Right atrium auricular region (tissue), 2 donors: Measurements from ENCODE around the gene MCEMP1. TPM values are rescaled to one million over a fixed set of nuclear protein-coding genes. Genes with fewer than 3 reads are reported as not detected.

Experiments used
- DNase-seq: peaks from one replicate; pipeline ENCODE4 v3.0.0-alpha.2; 2019; ENCODE audit warnings: low spot score
- H3K27ac ChIP-seq, 2 donors: fragments of 200-600 bp; sonication (generic); 1 replicate in 1 of 2; 2 replicates in 1 of 2; pipeline ENCODE4 v1.5.1; 2016 to 2019
- H3K27me3 ChIP-seq, 2 donors: fragments of 200-600 bp; sonication (generic); one replicate each; pipeline versions ENCODE4 v1.5.1 to v1.6.0; 2017 to 2019
- H3K36me3 ChIP-seq: fragments of 200-600 bp; sonication (generic); one replicate; pipeline ENCODE4 v1.5.1; 2016
- H3K4me1 ChIP-seq, 2 donors: fragments of 200-600 bp; sonication (generic); one replicate each; pipeline versions ENCODE4 v1.5.1 to v1.6.0; 2017 to 2019
- H3K4me3 ChIP-seq, 2 donors: fragments of 200-600 bp; sonication (generic); 1 replicate in 1 of 2; 2 replicates in 1 of 2; pipeline ENCODE4 v1.5.1; 2017 to 2019; ENCODE audit warnings: mild to moderate bottlenecking in 1 of 2, moderate library complexity in 1 of 2
- H3K9me3 ChIP-seq, 2 donors: fragments of 200-600 bp; sonication (generic); one replicate each; pipeline ENCODE4 v1.5.1; 2019
- CTCF ChIP-seq, 2 donors: fragments of 200-600 bp; sonication (generic); IDR thresholded peaks; one replicate each; pipeline ENCODE4 v1.5.1; 2019; ENCODE audit warnings: antibody characterized with exemption in 2 of 2
- total RNA-seq, 2 donors: library from RNA; depleted of rRNA; stranded (reverse); fragments of >200 nt; gene quantifications; one replicate each; pipeline ENCODE4 v1.1.0, GENCODE V29; 2016

The MCEMP1 gene
- total RNA-seq, 2 donors from 2014 or later, result 0.70 to 1.5 TPM

GRCh38 chr19:7654401-7654800, 22.5 kb upstream of the MCEMP1 start:
- TF ChIP-seq CTCF (IDR thresholded peaks at IDR 0.05), result no peak

DNA sequence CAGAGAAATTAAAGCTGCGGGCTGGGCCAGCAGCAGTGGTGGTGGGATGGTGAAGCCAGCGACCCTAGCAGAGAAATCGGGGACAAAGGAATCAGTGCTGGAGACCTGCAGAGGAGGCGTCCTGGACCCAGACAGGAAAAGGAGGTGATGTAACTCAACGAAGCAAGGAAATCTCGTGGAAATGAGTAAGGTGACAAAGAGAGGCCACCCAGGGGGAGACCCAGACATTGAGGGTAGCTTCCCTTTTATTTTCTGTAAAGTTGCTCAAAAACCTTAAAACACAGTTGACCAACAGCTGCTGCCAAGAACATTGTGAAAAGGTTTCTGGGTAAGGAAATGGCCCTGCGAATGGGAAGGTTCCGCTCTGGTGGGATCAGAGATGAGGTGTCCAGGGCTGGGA, 21.3 kb upstream of the MCEMP1 start:
- no peaks in the 10 kb centered on the region for H3K9me3 ChIP-seq
- H3K4me1 ChIP-seq, result peaks cover 0 to 8% of the 10 kb centered on the region in 2 donors
- no peak overlapping the region for H3K4me3 ChIP-seq
- no peaks in the 10 kb centered on the region for H3K36me3 ChIP-seq
- H3K27ac ChIP-seq, result no peak overlapping the region
- no peak for DNase-seq
- H3K27me3 ChIP-seq, result no peaks in the 10 kb centered on the region
- TF ChIP-seq CTCF (IDR thresholded peaks at IDR 0.05), result no peak

More at GRCh38 chr19:7654401-7654800, 22.5 kb upstream of the MCEMP1 start:
- H3K36me3 ChIP-seq, result no peaks in the 10 kb centered on the region
- H3K4me3 ChIP-seq, result no peak overlapping the region
- H3K27me3 ChIP-seq, result no peaks in the 10 kb centered on the region
- H3K9me3 ChIP-seq, result no peaks in the 10 kb centered on the region
- no peak overlapping the region for H3K27ac ChIP-seq
- peaks cover 0 to 8% of the 10 kb centered on the region in 2 donors for H3K4me1 ChIP-seq
- no peak for DNase-seq

GRCh38 chr19:7657131-7657751, 19.6 kb upstream of the MCEMP1 start:
- TF ChIP-seq CTCF (IDR thresholded peaks at IDR 0.05), result no peak
- Histone ChIP-seq H3K27me3 (no peaks in the 10 kb centered on the region), H3K27ac (no peak overlapping the region), H3K4me1 (peaks cover 0 to 2% of the 10 kb centered on the region in 2 donors), H3K9me3 (no peaks in the 10 kb centered on the region), H3K36me3 (no peaks in the 10 kb centered on the region), H3K4me3 (no peak overlapping the region)
- no peak for DNase-seq

DNA sequence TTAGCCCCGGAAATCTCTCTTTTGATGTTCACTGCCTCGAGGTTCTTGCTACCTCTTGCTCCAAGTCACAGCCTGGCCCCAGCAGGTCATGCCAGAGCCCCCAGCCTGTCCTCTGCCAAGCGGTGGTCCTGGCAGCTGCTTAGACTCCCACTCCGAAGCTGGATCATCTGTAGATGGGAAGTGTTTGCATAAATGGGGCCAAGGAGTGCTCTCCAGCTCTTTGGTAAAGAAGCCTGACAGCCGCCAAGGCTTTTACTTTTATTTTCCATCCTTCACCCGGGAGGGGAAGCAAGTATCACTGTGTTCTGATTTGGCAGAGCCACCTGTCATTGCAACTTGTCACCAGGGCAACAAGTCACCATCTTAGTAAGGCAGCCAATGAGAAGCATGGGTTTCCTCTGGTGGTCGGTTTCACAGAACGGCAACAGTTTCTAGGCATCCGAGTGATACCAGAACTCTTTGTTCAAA, 18.6 kb upstream of the MCEMP1 start:
- TF ChIP-seq CTCF (IDR thresholded peaks at IDR 0.05), result no peak
- Histone ChIP-seq H3K9me3 (no peaks in the 10 kb centered on the region), H3K27me3 (no peaks in the 10 kb centered on the region), H3K4me1 (no peaks in the 10 kb centered on the region), H3K36me3 (no peaks in the 10 kb centered on the region), H3K4me3 (no peak overlapping the region), H3K27ac (no peak overlapping the region)
- DNase-seq, result no peak

GRCh38 chr19:7661744-7662538, 14.9 kb upstream of the MCEMP1 start:
- no peak for TF ChIP-seq CTCF (IDR thresholded peaks at IDR 0.05)
- Histone ChIP-seq H3K4me3 (no peak overlapping the region), H3K27me3 (no peaks in the 10 kb centered on the region), H3K4me1 (no peaks in the 10 kb centered on the region), H3K36me3 (no peaks in the 10 kb centered on the region), H3K27ac (no peak overlapping the region), H3K9me3 (no peaks in the 10 kb centered on the region)
- no peak for DNase-seq
